GM12878 (cell line): ENCODE results near the gene CMTM4. TPM values are rescaled to one million over a fixed set of nuclear protein-coding genes. Genes with fewer than 3 reads are reported as not detected.

Source experiments
- ATAC-seq: fragments of 200-7000 bp; cut with Tn5 transposase; 3 replicates; pipeline ENCODE4 v1.9.1; 2020; ENCODE audit warnings: mild to moderate bottlenecking, moderate library complexity
- BruUV-seq: library from RNA; stranded (reverse); fragments of 400-500 nt; replicated peaks from 2 replicates; lab custom pipeline; 2021; lab: Mats Ljungman, UMichigan
- CTCF ChIA-PET: fragments of 300-600 bp; sonication (Branson Sonifier 250); formaldehyde crosslinking; extraction: SDS; loops from one replicate; lab custom pipeline; 2021; ENCODE audit warnings: inconsistent platforms; lab: Yijun Ruan, JAX
- POLR2A ChIA-PET: fragments of 350-600 bp; formaldehyde crosslinking; extraction: SDS; loops from one replicate; lab custom pipeline; 2021; ENCODE audit warnings: inconsistent platforms; lab: Charles Lee
- RAD21 ChIA-PET: fragments of 300-600 bp; sonication (Branson Sonifier 250); formaldehyde crosslinking; loops from one replicate; lab custom pipeline; 2023; ENCODE audit warnings: antibody characterized with exemption; ENCODE audit not compliant: unreplicated experiment; lab: Charles Lee
- SMC1A ChIA-PET: fragments of 300-600 bp; sonication (Branson Sonifier 250); formaldehyde crosslinking; loops from one replicate; lab custom pipeline; 2023; ENCODE audit not compliant: unreplicated experiment, uncharacterized antibody; lab: Charles Lee
- DNase-seq: peaks from one replicate; pipeline ENCODE4 v3.0.0-alpha.2; 2011; ENCODE audit warnings: low read depth, low spot score
- FAIRE-seq: peaks from 3 replicates; lab custom pipeline; 2011; peaks lifted over from hg19 to GRCh38; lab: Jason Lieb, UNC
- H2AFZ ChIP-seq: 2 replicates; pipeline ENCODE4 v1.6.0; 2011; ENCODE audit warnings: low read depth, low read length, control low read depth; ENCODE audit not compliant: control insufficient read depth
- H3K27ac ChIP-seq: 2 replicates; pipeline ENCODE4 v1.5.1; 2011; ENCODE audit warnings: control low read depth; ENCODE audit not compliant: control insufficient read depth, insufficient read depth
- H3K27me3 ChIP-seq, 2 experiments: replicated peaks in 1 of 2; 2 replicates each; pipeline versions ENCODE4 v1.6.0 to v1.6.1; 2011; ENCODE audit warnings: low read length in 1 of 2; ENCODE audit not compliant: control insufficient read depth in 2 of 2, insufficient read depth in 2 of 2
- H3K36me3 ChIP-seq, 2 experiments: 2 replicates each; pipeline ENCODE4 v1.5.1; 2011; ENCODE audit warnings: low read length in 1 of 2; ENCODE audit not compliant: control insufficient read depth in 2 of 2, insufficient read depth in 2 of 2
- H3K4me1 ChIP-seq: 2 replicates; pipeline ENCODE4 v1.6.1; 2011; ENCODE audit warnings: mild to moderate bottlenecking, low read length, moderate library complexity, mixed read lengths; ENCODE audit not compliant: control insufficient read depth, insufficient read depth
- H3K4me2 ChIP-seq: 2 replicates; pipeline ENCODE4 v1.6.0; 2011; ENCODE audit warnings: control low read depth; ENCODE audit not compliant: control insufficient read depth, insufficient read depth
- H3K4me3 ChIP-seq: fragments of 200-600 bp; sonication (generic); 2 replicates; pipeline ENCODE4 v1.5.1; 2016
- H3K79me2 ChIP-seq: 2 replicates; pipeline ENCODE4 v1.6.0; 2011; ENCODE audit warnings: low read length; ENCODE audit not compliant: control insufficient read depth, insufficient read depth
- H3K9ac ChIP-seq: 2 replicates; pipeline ENCODE4 v1.8.0; 2011; ENCODE audit warnings: low read length, control low read depth, mixed read lengths; ENCODE audit not compliant: control insufficient read depth, insufficient read depth
- H3K9me3 ChIP-seq: replicated peaks from 3 replicates; pipeline ENCODE4 v1.5.1; 2011; ENCODE audit warnings: mild to moderate bottlenecking, low read length; ENCODE audit not compliant: control insufficient read depth, insufficient read depth
- H4K20me1 ChIP-seq: 2 replicates; pipeline ENCODE4 v1.6.0; 2011; ENCODE audit not compliant: control insufficient read depth, insufficient read depth
- E4F1 ChIP-seq: fragments of 450-650 bp; IDR thresholded peaks from 2 replicates; pipeline ENCODE4 v1.6.1; 2018; ENCODE audit warnings: borderline replicate concordance, mild to moderate bottlenecking; ENCODE audit not compliant: partially characterized antibody
- EED ChIP-seq: sonication (generic); IDR thresholded peaks from 2 replicates; pipeline ENCODE4 v1.6.1; 2016; ENCODE audit warnings: antibody characterized with exemption, low read depth
- POLR2A ChIP-seq: IDR thresholded peaks from 2 replicates; pipeline ENCODE4 v1.6.1; 2011; ENCODE audit warnings: low read depth, mild to moderate bottlenecking, low read length
- USF2 ChIP-seq: IDR thresholded peaks from 2 replicates; pipeline ENCODE4 v1.6.1; 2011; ENCODE audit warnings: low read depth, low read length, improper control_type of control experiment, borderline replicate concordance
- WGBS: methylation state at CpG from one replicate; pipeline ENCODE4 v1.1.6; 2016; ENCODE audit warnings: low lambda C conversion rate; ENCODE audit not compliant: insufficient replicate concordance, insufficient coverage; ENCODE audit errors: missing lambda C conversion rate; 5-methylcytosine and 5-hydroxymethylcytosine counted together
- in situ Hi-C: fragments of 300-500 bp; cut with MboI; formaldehyde crosslinking; loops from 9 replicates; pipeline ENCODE4 v1.14.3; 2018; ENCODE audit warnings: mixed read lengths
- intact Hi-C: fragments of 100-400 bp; cut with micrococcal nuclease; formaldehyde crosslinking; loops from one replicate; pipeline ENCODE4 v1.14.2; 2022; ENCODE audit not compliant: unreplicated experiment
- polyA plus RNA-seq, 11 experiments: library from polyadenylated mRNA; depleted of rRNA in 4 of 11; unstranded in 6 of 11; stranded (reverse) in 5 of 11; fragments of >200 nt; fragmentation: Nextera tagmentation in 4 of 11; fragmentation: Illumina TruSeq in 1 of 11; extraction: Ambion mirVana in 4 of 11; extraction: Trizol in 1 of 11; gene quantifications; 1 replicate in 1 of 11; 2 replicates in 10 of 11; pipeline versions ENCODE4 v1.2.1 to v1.2.3, GENCODE V29; 2011 to 2016; ENCODE audit warnings: inconsistent platforms in 2 of 11, missing spikeins in 2 of 11, low read depth in 1 of 11
- total RNA-seq, 4 experiments: library from RNA; depleted of rRNA in 3 of 4; stranded (reverse); fragments of >200 nt in 3 of 4; fragmentation: Illumina TruSeq in 1 of 4; extraction: Trizol in 1 of 4; gene quantifications; 2 replicates each; pipeline versions ENCODE4 v1.2.1 to v1.2.3, GENCODE V29; 2013 to 2021

CMTM4 gene
- total and polyA plus RNA-seq, 10 of the 15 experiments (the other 5 are each of a cell fraction or from before 2014, with no cell fraction given) = 0.02 to 0.43 (median 0.15) TPM; not detected in 2

- in situ Hi-C loops (no loop called here), intact Hi-C loops (no loop called here)
- H3K27me3 ChIP-seq = peaks cover 0 to 10% of the 10 kb centered on the region in 2 experiments
- WGBS = 54% methylated on average over 6 of the region's 6 CpGs
- ChIA-PET CTCF (interaction anchor here (0.7 to 1.0 kb wide), 3 partner anchors 17 to 49 kb away, joined by 3 read pairs; no protein-coding TSS in a partner anchor), POLR2A (no interaction called here), RAD21 (no interaction called here), SMC1A (interaction anchor here (0.9 kb wide), 1 partner anchor 175 kb away, joined by 4 read pairs; no protein-coding TSS in a partner anchor)
- no peak overlapping the region for H3K27ac ChIP-seq
- no peaks in the 10 kb centered on the region for H3K4me1 ChIP-seq
- FAIRE-seq (no peak), ATAC-seq (no peak), DNase-seq (no peak)
- no peak overlapping the region for H3K4me2 ChIP-seq
- no TSS peak for BruUV-seq
- H3K9ac ChIP-seq = no peak overlapping the region
- H4K20me1 ChIP-seq = no peaks in the 10 kb centered on the region
- H2AFZ ChIP-seq = no peak overlapping the region
- no peaks in the 10 kb centered on the region for H3K79me2 ChIP-seq
- no peak for TF ChIP-seq EED
- no peak for TF ChIP-seq POLR2A
- no peak for TF ChIP-seq E4F1
- no peak for TF ChIP-seq USF2
- H3K36me3 ChIP-seq = no peaks in the 10 kb centered on the region
- no peaks in the 10 kb centered on the region for H3K9me3 ChIP-seq
- no peak overlapping the region for H3K4me3 ChIP-seq
These were observed 4.2 kb downstream of the CMTM4 start for GRCh38 chr16:66692341-66692740.
